Common myeloid progenitor, CD34-positive (primary cell): ENCODE data around the gene PPARGC1A.

Experiments
- CTCF ChIA-PET: fragments of 350-600 bp; sonication (Branson Sonifier 250); formaldehyde crosslinking; loops from one replicate; lab custom pipeline; 2021; ENCODE audit warnings: antibody characterized with exemption; lab: Charles Lee
- POLR2A ChIA-PET: fragments of 350-600 bp; sonication (Branson Sonifier 250); formaldehyde crosslinking; loops from one replicate; lab custom pipeline; 2021; ENCODE audit warnings: antibody characterized with exemption; lab: Charles Lee
- DNase-seq, 3 donors: peaks; one replicate each; pipeline versions ENCODE4 v3.0.0 to v3.0.0-alpha.2; 2013
- H3K27ac ChIP-seq, 2 experiments: 1 replicate in 1 of 2; 2 replicates in 1 of 2; pipeline ENCODE4 v1.7.0; 2013; ENCODE audit warnings: inconsistent platforms in 2 of 2, low read length in 2 of 2, mild to moderate bottlenecking in 2 of 2, low read depth in 1 of 2, moderate library complexity in 1 of 2; ENCODE audit not compliant: severe bottlenecking in 2 of 2, insufficient read depth in 1 of 2, poor library complexity in 1 of 2
- H3K27me3 ChIP-seq, 5 experiments: replicated peaks in 2 of 5; 1 replicate in 3 of 5; 2 replicates in 2 of 5; pipeline versions ENCODE4 v1.6.1 to v1.7.0; 2013; ENCODE audit warnings: low read length in 4 of 5, mild to moderate bottlenecking in 2 of 5, moderate library complexity in 2 of 5, inconsistent platforms in 1 of 5; ENCODE audit not compliant: insufficient read depth in 5 of 5, control insufficient read depth in 4 of 5
- H3K36me3 ChIP-seq, 4 experiments: 1 replicate in 2 of 4; 2 replicates in 2 of 4; pipeline versions ENCODE4 v1.6.1 to v1.7.0; 2013; ENCODE audit warnings: low read length in 3 of 4, control low read depth in 1 of 4, mild to moderate bottlenecking in 1 of 4; ENCODE audit not compliant: control insufficient read depth in 4 of 4, insufficient read depth in 4 of 4
- H3K4me1 ChIP-seq, 4 experiments: 1 replicate in 3 of 4; 2 replicates in 1 of 4; pipeline versions ENCODE4 v1.6.1 to v1.7.1; 2013; ENCODE audit warnings: low read length in 3 of 4, mild to moderate bottlenecking in 3 of 4, control low read depth in 1 of 4, inconsistent platforms in 1 of 4, moderate library complexity in 1 of 4; ENCODE audit not compliant: control insufficient read depth in 4 of 4, insufficient read depth in 4 of 4; ENCODE audit errors: control extremely low read depth in 1 of 4
- H3K4me3 ChIP-seq, 7 experiments: 1 replicate in 4 of 7; 2 replicates in 3 of 7; pipeline versions ENCODE4 v1.5.1 to v1.7.0; 2013; ENCODE audit warnings: mild to moderate bottlenecking in 7 of 7, low read length in 6 of 7, moderate library complexity in 6 of 7, inconsistent platforms in 2 of 7, low read depth in 2 of 7, control low read depth in 1 of 7; ENCODE audit not compliant: insufficient read depth in 4 of 7, control insufficient read depth in 1 of 7; ENCODE audit errors: extremely low read depth in 1 of 7
- H3K9me3 ChIP-seq, 5 experiments: 1 replicate in 4 of 5; 2 replicates in 1 of 5; pipeline versions ENCODE4 v1.6.1 to v1.7.1; 2013; ENCODE audit warnings: low read length in 4 of 5, mild to moderate bottlenecking in 2 of 5, inconsistent platforms in 1 of 5, low read depth in 1 of 5, moderate library complexity in 1 of 5; ENCODE audit not compliant: control insufficient read depth in 4 of 5, insufficient read depth in 2 of 5; ENCODE audit errors: control extremely low read depth in 1 of 5
- WGBS: methylation state at CpG from one replicate; pipeline ENCODE4 v1.1.5; 2013; ENCODE audit not compliant: insufficient coverage; 5-methylcytosine and 5-hydroxymethylcytosine counted together

PPARGC1A gene

GRCh38 chr4:23888421-23889319 lies 1.2 kb downstream of the PPARGC1A start:
- Histone ChIP-seq H3K27ac (no peak overlapping the region), H3K27me3 (peaks cover 2 to 38% (median 13%) of the 10 kb centered on the region in 5 experiments), H3K4me1 (peaks cover 0 to 18% (median 5%) of the 10 kb centered on the region in 4 experiments), H3K36me3 (no peaks in the 10 kb centered on the region), H3K4me3 (peak overlapping the region in 4 of 7 experiments; percentile 12 to 70 (median 34)), H3K9me3 (no peaks in the 10 kb centered on the region)
- DNase-seq, result peak in 2 of 3 donors; percentile 17 to 23
- CTCF ChIA-PET, result no interaction called here
- POLR2A ChIA-PET, result no interaction called here
- 47% methylated on average over 17 of the region's 25 CpGs for WGBS

GRCh38 chr4:23887989-23888388 lies 1.9 kb downstream of the PPARGC1A start:
- H3K36me3 ChIP-seq, result no peaks in the 10 kb centered on the region
- DNase-seq, result no peak
- no peak overlapping the region for H3K4me3 ChIP-seq
- H3K27me3 ChIP-seq, result peaks cover 2 to 37% (median 13%) of the 10 kb centered on the region in 5 experiments
- H3K4me1 ChIP-seq, result peaks cover 0 to 18% (median 5%) of the 10 kb centered on the region in 4 experiments
- H3K27ac ChIP-seq, result no peak overlapping the region
- WGBS, result 97% methylated on average over 5 of the region's 7 CpGs
- no peaks in the 10 kb centered on the region for H3K9me3 ChIP-seq
- ChIA-PET POLR2A (no interaction called here), CTCF (no interaction called here)

GRCh38 chr4:23887173-23887572 lies 2.7 kb downstream of the PPARGC1A start:
- Histone ChIP-seq H3K4me1 (peaks cover 0 to 18% (median 5%) of the 10 kb centered on the region in 4 experiments), H3K4me3 (no peak overlapping the region), H3K27me3 (peaks cover 2 to 30% (median 13%) of the 10 kb centered on the region in 5 experiments), H3K27ac (no peak overlapping the region), H3K36me3 (no peaks in the 10 kb centered on the region), H3K9me3 (no peaks in the 10 kb centered on the region)
- POLR2A ChIA-PET, result no interaction called here
- no CpG with 5 or more reads among the region's 3 CpGs for WGBS
- DNase-seq, result no peak
- CTCF ChIA-PET, result no interaction called here

GRCh38 chr4:23885943-23886590 lies 3.8 kb downstream of the PPARGC1A start:
- peaks cover 0 to 19% (median 5%) of the 10 kb centered on the region in 4 experiments for H3K4me1 ChIP-seq
- CTCF ChIA-PET, result no interaction called here
- WGBS, result 98% methylated on average over 3 of the region's 6 CpGs
- no peak overlapping the region for H3K4me3 ChIP-seq
- H3K27ac ChIP-seq, result no peak overlapping the region
- H3K27me3 ChIP-seq, result peaks cover 2 to 28% (median 13%) of the 10 kb centered on the region in 5 experiments
- H3K9me3 ChIP-seq, result no peaks in the 10 kb centered on the region
- POLR2A ChIA-PET, result no interaction called here
- no peaks in the 10 kb centered on the region for H3K36me3 ChIP-seq
- no peak for DNase-seq

GRCh38 chr4:23884741-23885140 lies 5.1 kb downstream of the PPARGC1A start:
- H3K36me3 ChIP-seq, result no peaks in the 10 kb centered on the region
- CTCF ChIA-PET, result no interaction called here
- no peak overlapping the region for H3K4me3 ChIP-seq
- no peak for DNase-seq
- POLR2A ChIA-PET, result no interaction called here
- peaks cover 0 to 16% (median 7%) of the 10 kb centered on the region in 5 experiments for H3K27me3 ChIP-seq
- peaks cover 0 to 19% (median 6%) of the 10 kb centered on the region in 4 experiments for H3K4me1 ChIP-seq
- no peaks in the 10 kb centered on the region for H3K9me3 ChIP-seq
- no CpG with 5 or more reads among the region's 1 CpG for WGBS
- H3K27ac ChIP-seq, result no peak overlapping the region

GRCh38 chr4:23884261-23884660 lies 5.6 kb downstream of the PPARGC1A start:
- POLR2A ChIA-PET, result no interaction called here
- CTCF ChIA-PET, result no interaction called here
- H3K4me1 ChIP-seq, result peaks cover 0 to 14% (median 6%) of the 10 kb centered on the region in 4 experiments

More at GRCh38 chr4:23884261-23884660, 5.6 kb downstream of the PPARGC1A start:
- Histone ChIP-seq H3K27me3 (peaks cover 0 to 11% (median 6%) of the 10 kb centered on the region in 5 experiments), H3K36me3 (no peaks in the 10 kb centered on the region), H3K27ac (no peak overlapping the region), H3K9me3 (no peaks in the 10 kb centered on the region), H3K4me3 (no peak overlapping the region)
- DNase-seq, result no peak
